T follicular helper cell (primary cell): Measurements from ENCODE around the gene SCLT1.
A peak's percentile ranks its signal among the peaks of the same experiment; 100 is the strongest.
"Not testable (repeated sequence)": the region's sequence is repeated elsewhere in the genome, so short reads cannot be mapped to it uniquely, and the experiment has no call there.

Experiments
- DNase-seq: peaks from one replicate; pipeline ENCODE4 v3.0.0-alpha.2; 2020; ENCODE audit warnings: low read depth
- total RNA-seq, 2 experiments: gene quantifications; one replicate each; lab custom pipeline; 2026; lab: John Stamatoyannopoulos, UW

Gene SCLT1
- 21.2 to 26.0 reads per million in 2 experiments for total RNA-seq

GRCh38 chr4:129093191-129093920 lies at the start of gene SCLT1:
TSS of gene SCLT1 (minus strand) at chr4:129093539. CDS start at chr4:129093103, 436 bp downstream.
- peak; percentile 93 for DNase-seq

GRCh38 chr4:129140521-129140920 lies 47.2 kb upstream of the SCLT1 start:
- DNase-seq = no peak

- DNase-seq = no peak
These were observed 45.6 kb upstream of the SCLT1 start for GRCh38 chr4:129138810-129139496.

GRCh38 chr4:129136433-129136832 lies 43.1 kb upstream of the SCLT1 start:
- DNase-seq = no peak

- DNase-seq = no peak
These were observed 38.0 kb upstream of the SCLT1 start for GRCh38 chr4:129131343-129131742.

- DNase-seq = no peak
These were observed 35.8 kb upstream of the SCLT1 start for GRCh38 chr4:129129143-129129542.

- not testable (repeated sequence) for DNase-seq
These were observed 33.3 kb upstream of the SCLT1 start for GRCh38 chr4:129126614-129127013.

GRCh38 chr4:129117705-129118104 lies 24.4 kb upstream of the SCLT1 start:
- DNase-seq = no peak

GRCh38 chr4:129113919-129114318 lies 20.6 kb upstream of the SCLT1 start:
- no peak for DNase-seq

GRCh38 chr4:129113434-129113833 lies 20.1 kb upstream of the SCLT1 start:
- no peak for DNase-seq

GRCh38 chr4:129111919-129112318 lies 18.6 kb upstream of the SCLT1 start:
- no peak for DNase-seq

GRCh38 chr4:129110931-129111330 lies 17.6 kb upstream of the SCLT1 start:
- DNase-seq = no peak

GRCh38 chr4:129109965-129110824 lies 16.9 kb upstream of the SCLT1 start:
- DNase-seq = no peak

- no peak for DNase-seq
These were observed 5.2 kb upstream of the SCLT1 start for GRCh38 chr4:129098531-129099001.

GRCh38 chr4:129095811-129096454 lies 2.6 kb upstream of the SCLT1 start, which contains the start of gene C4orf33:
TSS of gene C4orf33 (plus strand) at chr4:129096152. CDS start at chr4:129102611, 6,459 bp downstream.
- peak; percentile 58 for DNase-seq

GRCh38 chr4:129094347-129094746 lies 1.0 kb upstream of the SCLT1 start:
- no peak for DNase-seq

GRCh38 chr4:129092631-129093190 lies 628 bp downstream of the SCLT1 start:
- no peak for DNase-seq

- no peak for DNase-seq
These were observed 5.8 kb downstream of the SCLT1 start for GRCh38 chr4:129087516-129087915.

- DNase-seq = no peak
These were observed 7.9 kb downstream of the SCLT1 start for GRCh38 chr4:129085472-129085871.

GRCh38 chr4:129082302-129082701 lies 11.0 kb downstream of the SCLT1 start:
- DNase-seq = no peak

- no peak for DNase-seq
These were observed 13.2 kb downstream of the SCLT1 start for GRCh38 chr4:129080129-129080528.
